WERI-Rb-1 (cell line): ENCODE measurements around the gene ITPKC.

ENCODE experiments used
- DNase-seq: peaks from one replicate; pipeline ENCODE4 v3.0.0-alpha.2; 2020
- H3K27ac ChIP-seq: fragments of 250-450 bp; sonication (Bioruptor Pico); 2 replicates; pipeline ENCODE4 v1.5.1; 2020; ENCODE audit warnings: mild to moderate bottlenecking, moderate library complexity
- H3K27me3 ChIP-seq: fragments of 250-450 bp; sonication (Bioruptor Pico); 2 replicates; pipeline ENCODE4 v1.5.1; 2021; ENCODE audit warnings: mild to moderate bottlenecking, low read depth, moderate library complexity; ENCODE audit not compliant: insufficient read depth, severe bottlenecking
- H3K36me3 ChIP-seq: fragments of 250-450 bp; sonication (Bioruptor Pico); 2 replicates; pipeline ENCODE4 v1.5.1; 2020; ENCODE audit warnings: mild to moderate bottlenecking, moderate library complexity
- H3K4me3 ChIP-seq: 2 replicates; pipeline ENCODE4 v1.5.1; 2011; ENCODE audit warnings: low read depth, mild to moderate bottlenecking, control low read depth, low read length
- H3K9me3 ChIP-seq: fragments of 250-450 bp; sonication (Bioruptor Pico); 2 replicates; pipeline ENCODE4 v1.5.1; 2021; ENCODE audit warnings: mild to moderate bottlenecking, moderate library complexity; ENCODE audit not compliant: severe bottlenecking
- CTCF ChIP-seq: IDR thresholded peaks from 2 replicates; pipeline ENCODE4 v1.5.1; 2011; ENCODE audit warnings: low read depth, mild to moderate bottlenecking, control low read depth, inconsistent platforms, low read length

Gene ITPKC

GRCh38 chr19:40682431-40682964 lies 34.4 kb upstream of the ITPKC start:
- Histone ChIP-seq H3K27me3 (no peaks in the 10 kb centered on the region), H3K9me3 (no peaks in the 10 kb centered on the region), H3K27ac (no peak overlapping the region), H3K4me3 (no peak overlapping the region), H3K36me3 (peaks cover 72% of the 10 kb centered on the region)
- no peak for TF ChIP-seq CTCF
- DNase-seq, result no peak

GRCh38 chr19:40683437-40683836 lies 33.5 kb upstream of the ITPKC start:
- no peaks in the 10 kb centered on the region for H3K9me3 ChIP-seq
- no peak overlapping the region for H3K27ac ChIP-seq
- no peak overlapping the region for H3K4me3 ChIP-seq
- TF ChIP-seq CTCF, result no peak
- H3K27me3 ChIP-seq, result no peaks in the 10 kb centered on the region
- H3K36me3 ChIP-seq, result peaks cover 63% of the 10 kb centered on the region
- no peak for DNase-seq

- peaks cover 55% of the 10 kb centered on the region for H3K36me3 ChIP-seq
- no peaks in the 10 kb centered on the region for H3K9me3 ChIP-seq
- H3K4me3 ChIP-seq, result no peak overlapping the region
- H3K27ac ChIP-seq, result no peak overlapping the region
- DNase-seq, result no peak
- no peaks in the 10 kb centered on the region for H3K27me3 ChIP-seq
- TF ChIP-seq CTCF, result no peak
Observed at GRCh38 chr19:40684280-40684679, 32.6 kb upstream of the ITPKC start.

GRCh38 chr19:40685016-40685526 lies 31.8 kb upstream of the ITPKC start:
- H3K4me3 ChIP-seq, result no peak overlapping the region
- H3K36me3 ChIP-seq, result peaks cover 49% of the 10 kb centered on the region
- no peaks in the 10 kb centered on the region for H3K9me3 ChIP-seq
- H3K27ac ChIP-seq, result no peak overlapping the region
- no peak for DNase-seq
- TF ChIP-seq CTCF, result no peak
- no peaks in the 10 kb centered on the region for H3K27me3 ChIP-seq

- DNase-seq, result no peak
- no peaks in the 10 kb centered on the region for H3K9me3 ChIP-seq
- no peak for TF ChIP-seq CTCF
- no peaks in the 10 kb centered on the region for H3K27me3 ChIP-seq
- no peak overlapping the region for H3K4me3 ChIP-seq
- no peak overlapping the region for H3K27ac ChIP-seq
- peaks cover 44% of the 10 kb centered on the region for H3K36me3 ChIP-seq
Observed at GRCh38 chr19:40685563-40685962, 31.3 kb upstream of the ITPKC start.
